Glutamatergic neuron (in vitro differentiated cells): Measurements from ENCODE around the gene ARMH2. TPM values are rescaled to one million over a fixed set of nuclear protein-coding genes. Genes with fewer than 3 reads are reported as not detected.

Source experiments
- DNase-seq: peaks from one replicate; pipeline ENCODE4 v3.0.0; 2022
- H3K27ac Mint-ChIP-seq: one replicate; pipeline ENCODE4 v1.8.0; 2020; ENCODE audit warnings: mild to moderate bottlenecking, mixed read lengths, inconsistent platforms; ENCODE audit not compliant: unreplicated experiment
- H3K27me3 Mint-ChIP-seq: one replicate; pipeline ENCODE4 v1.8.0; 2020; ENCODE audit warnings: mild to moderate bottlenecking, moderate library complexity, mixed read lengths, inconsistent platforms; ENCODE audit not compliant: unreplicated experiment
- H3K36me3 Mint-ChIP-seq: one replicate; pipeline ENCODE4 v1.8.0; 2020; ENCODE audit warnings: mild to moderate bottlenecking, mixed read lengths, inconsistent platforms; ENCODE audit not compliant: unreplicated experiment
- H3K4me1 Mint-ChIP-seq: one replicate; pipeline ENCODE4 v1.8.0; 2020; ENCODE audit warnings: mild to moderate bottlenecking, low read depth, mixed read lengths, inconsistent platforms; ENCODE audit not compliant: unreplicated experiment
- H3K4me3 Mint-ChIP-seq: one replicate; pipeline ENCODE4 v1.8.0; 2020; ENCODE audit warnings: mild to moderate bottlenecking, mixed read lengths, inconsistent platforms; ENCODE audit not compliant: unreplicated experiment
- H3K9me3 Mint-ChIP-seq: one replicate; pipeline ENCODE4 v1.8.0; 2020; ENCODE audit warnings: mild to moderate bottlenecking, moderate library complexity, mixed read lengths, inconsistent platforms; ENCODE audit not compliant: unreplicated experiment
- total RNA-seq: library from RNA; stranded (reverse); fragmentation: NEBNext Ultra II Directional; extraction: Animal tissue kit (Norgen Biotek cat#: 25700); gene quantifications from one replicate; pipeline ENCODE4 v1.2.1, GENCODE V29; 2021; ENCODE audit not compliant: unreplicated experiment
- TF ChIP-seq, protein P1 (sequence below): fragments of 200-600 bp; sonication (generic); IDR thresholded peaks from one replicate; pipeline ENCODE4 v1.5.0; 2021; ENCODE audit not compliant: partially characterized antibody, unreplicated experiment

The ARMH2 gene
- total RNA-seq, 1 donor from 2014 or later = 0.54 TPM

DNA sequence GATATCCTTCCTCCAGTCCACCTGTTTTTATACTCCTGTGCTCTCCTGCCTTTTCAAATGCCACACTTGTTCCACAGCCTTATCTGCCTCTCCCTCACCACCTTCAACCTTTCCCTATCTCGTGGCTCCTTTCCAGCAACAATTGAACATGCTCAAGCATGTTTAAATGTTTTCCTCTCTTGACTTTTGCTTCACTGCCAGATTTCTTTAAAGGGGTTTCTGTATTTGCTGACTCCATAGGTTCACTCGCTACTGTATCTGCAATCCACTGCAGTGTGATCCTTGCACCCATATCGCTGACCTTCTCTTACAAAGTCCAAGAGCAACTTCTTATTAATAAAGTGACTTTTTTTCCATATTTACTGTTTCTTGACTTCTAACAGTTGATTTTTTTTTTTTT, 35.1 kb downstream of the ARMH2 start:
- H3K36me3 Mint-ChIP-seq = no peaks in the 10 kb centered on the region
- no peak overlapping the region for H3K4me3 Mint-ChIP-seq
- H3K27ac Mint-ChIP-seq = no peak overlapping the region
- H3K27me3 Mint-ChIP-seq = peaks cover 2% of the 10 kb centered on the region
- H3K4me1 Mint-ChIP-seq = no peaks in the 10 kb centered on the region
- TF ChIP-seq, protein P1, sequence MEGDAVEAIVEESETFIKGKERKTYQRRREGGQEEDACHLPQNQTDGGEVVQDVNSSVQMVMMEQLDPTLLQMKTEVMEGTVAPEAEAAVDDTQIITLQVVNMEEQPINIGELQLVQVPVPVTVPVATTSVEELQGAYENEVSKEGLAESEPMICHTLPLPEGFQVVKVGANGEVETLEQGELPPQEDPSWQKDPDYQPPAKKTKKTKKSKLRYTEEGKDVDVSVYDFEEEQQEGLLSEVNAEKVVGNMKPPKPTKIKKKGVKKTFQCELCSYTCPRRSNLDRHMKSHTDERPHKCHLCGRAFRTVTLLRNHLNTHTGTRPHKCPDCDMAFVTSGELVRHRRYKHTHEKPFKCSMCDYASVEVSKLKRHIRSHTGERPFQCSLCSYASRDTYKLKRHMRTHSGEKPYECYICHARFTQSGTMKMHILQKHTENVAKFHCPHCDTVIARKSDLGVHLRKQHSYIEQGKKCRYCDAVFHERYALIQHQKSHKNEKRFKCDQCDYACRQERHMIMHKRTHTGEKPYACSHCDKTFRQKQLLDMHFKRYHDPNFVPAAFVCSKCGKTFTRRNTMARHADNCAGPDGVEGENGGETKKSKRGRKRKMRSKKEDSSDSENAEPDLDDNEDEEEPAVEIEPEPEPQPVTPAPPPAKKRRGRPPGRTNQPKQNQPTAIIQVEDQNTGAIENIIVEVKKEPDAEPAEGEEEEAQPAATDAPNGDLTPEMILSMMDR = no peak
- H3K9me3 Mint-ChIP-seq = no peaks in the 10 kb centered on the region
- DNase-seq = no peak

DNA sequence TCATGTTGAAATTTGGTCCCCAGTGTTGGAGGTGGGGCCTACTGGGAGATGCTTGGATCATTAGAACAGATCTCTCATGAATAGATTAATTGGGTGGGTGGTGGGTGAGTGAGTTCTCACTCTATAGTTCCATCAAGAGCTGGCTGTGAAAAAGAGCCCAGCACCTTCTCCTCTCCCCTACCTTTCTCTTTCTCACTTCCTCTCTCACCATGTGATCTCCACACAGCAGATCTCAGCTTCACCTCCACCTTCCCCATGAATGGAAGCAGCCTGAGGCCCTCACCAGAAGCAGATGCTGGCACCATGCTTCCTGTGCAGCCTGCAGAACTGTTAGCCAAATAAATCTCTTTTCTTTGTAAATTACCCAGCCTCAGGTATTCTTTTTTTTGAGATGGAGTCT, 36.9 kb downstream of the ARMH2 start:
- Mint-ChIP-seq H3K36me3 (no peaks in the 10 kb centered on the region), H3K9me3 (no peaks in the 10 kb centered on the region), H3K4me3 (no peak overlapping the region), H3K4me1 (no peaks in the 10 kb centered on the region), H3K27me3 (peaks cover 2% of the 10 kb centered on the region), H3K27ac (no peak overlapping the region)
- no peak for DNase-seq
- TF ChIP-seq, protein P1 = no peak

GRCh38 chr6:24761193-24761835, 37.4 kb downstream of the ARMH2 start:
- DNase-seq = no peak
- TF ChIP-seq, protein P1 = no peak
- Mint-ChIP-seq H3K9me3 (no peaks in the 10 kb centered on the region), H3K4me1 (no peaks in the 10 kb centered on the region), H3K27me3 (peaks cover 2% of the 10 kb centered on the region), H3K27ac (no peak overlapping the region), H3K36me3 (no peaks in the 10 kb centered on the region), H3K4me3 (no peak overlapping the region)

DNA sequence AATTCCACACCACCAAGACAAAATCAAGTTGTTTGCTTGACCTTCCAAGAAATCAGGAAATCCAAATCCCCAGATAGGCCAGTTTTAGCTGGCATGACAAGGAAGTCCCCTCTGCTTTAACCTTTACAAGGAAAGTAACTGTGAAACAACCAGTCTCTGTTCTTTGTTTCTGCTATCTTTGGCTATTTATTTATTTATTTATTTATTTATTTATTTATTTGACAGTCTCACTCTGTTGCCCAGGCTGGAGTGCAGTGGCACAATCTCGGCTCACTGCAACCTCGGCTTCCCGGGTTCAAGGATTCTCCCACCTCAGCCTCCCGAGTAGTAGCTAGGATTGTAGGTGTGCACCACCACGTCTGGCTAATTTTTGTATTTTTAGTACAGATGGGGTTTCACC, 38.5 kb downstream of the ARMH2 start:
- Mint-ChIP-seq H3K4me1 (no peaks in the 10 kb centered on the region), H3K4me3 (no peak overlapping the region), H3K36me3 (no peaks in the 10 kb centered on the region), H3K9me3 (no peaks in the 10 kb centered on the region), H3K27me3 (peaks cover 2% of the 10 kb centered on the region), H3K27ac (no peak overlapping the region)
- no peak for DNase-seq
- TF ChIP-seq, protein P1 = no peak

DNA sequence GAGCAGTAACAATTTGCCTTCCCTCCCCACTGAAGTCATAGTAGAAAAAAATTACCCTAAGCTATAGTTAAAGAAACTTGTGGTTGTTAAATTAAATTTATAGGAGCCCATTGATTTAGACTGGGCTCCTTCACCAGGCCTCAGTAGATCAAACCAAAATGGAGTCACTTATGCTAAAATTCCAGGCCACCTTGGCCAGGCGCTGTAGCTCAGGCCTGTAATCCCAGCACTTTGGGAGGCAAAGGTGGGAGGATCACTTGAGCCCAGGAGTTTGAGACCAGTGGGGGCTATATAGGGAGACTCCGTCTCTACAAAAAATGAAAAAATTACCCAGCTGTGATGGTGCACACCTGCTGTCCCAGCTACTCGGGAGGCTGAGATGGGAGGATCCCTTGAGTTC, 39.0 kb downstream of the ARMH2 start:
- TF ChIP-seq, protein P1 = no peak
- Mint-ChIP-seq H3K36me3 (no peaks in the 10 kb centered on the region), H3K27ac (no peak overlapping the region), H3K4me1 (no peaks in the 10 kb centered on the region), H3K9me3 (no peaks in the 10 kb centered on the region), H3K4me3 (no peak overlapping the region), H3K27me3 (peaks cover 2% of the 10 kb centered on the region)
- no peak for DNase-seq
